HG03060 (cell line): ENCODE data around the gene OPCML.
A peak's percentile ranks its signal among the peaks of the same experiment; 100 is the strongest.

Source experiments
- ATAC-seq: cut with Tn5 transposase; IDR thresholded peaks from one replicate; pipeline ENCODE4 v1.9.1; 2021; ENCODE audit warnings: low read depth, moderate number of reproducible peaks; ENCODE audit not compliant: unreplicated experiment

Gene OPCML

DNA sequence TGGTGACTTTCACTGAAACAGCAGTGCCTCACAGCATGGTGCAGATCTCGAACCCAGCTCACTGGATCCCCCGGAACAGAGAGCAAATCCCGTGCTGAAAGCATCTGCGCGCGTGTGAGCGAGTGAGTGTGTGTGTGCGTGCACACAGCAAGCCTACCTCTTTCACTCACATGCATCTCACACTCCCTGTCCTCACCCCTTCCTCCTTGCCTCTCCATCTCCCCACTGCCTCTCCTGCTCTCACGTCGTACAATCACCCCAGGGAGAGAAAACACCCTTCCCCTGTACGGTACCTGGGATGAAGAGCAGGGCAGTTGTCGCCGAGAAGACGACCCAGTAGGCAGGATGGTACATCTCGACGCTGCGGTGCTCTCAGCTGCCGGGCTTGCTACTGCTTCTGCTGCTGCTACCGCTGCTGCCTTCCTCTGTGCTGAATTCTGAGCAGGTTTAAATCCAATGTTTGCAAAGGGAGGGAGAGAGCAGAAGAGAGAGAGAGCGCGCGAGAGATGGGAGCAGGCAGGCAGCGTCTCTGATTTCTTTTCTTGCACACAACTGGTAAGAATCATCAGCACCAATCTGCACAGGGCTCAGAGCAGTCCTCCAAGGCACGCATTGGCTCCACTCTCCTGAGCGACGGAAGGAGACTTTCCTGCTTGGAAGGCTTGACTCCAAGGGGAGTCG, at the start of gene OPCML:
Gene OPCML, minus strand, starts transcription at position 531 of the 681 bp plus-strand sequence.
- ATAC-seq, result no peak

DNA sequence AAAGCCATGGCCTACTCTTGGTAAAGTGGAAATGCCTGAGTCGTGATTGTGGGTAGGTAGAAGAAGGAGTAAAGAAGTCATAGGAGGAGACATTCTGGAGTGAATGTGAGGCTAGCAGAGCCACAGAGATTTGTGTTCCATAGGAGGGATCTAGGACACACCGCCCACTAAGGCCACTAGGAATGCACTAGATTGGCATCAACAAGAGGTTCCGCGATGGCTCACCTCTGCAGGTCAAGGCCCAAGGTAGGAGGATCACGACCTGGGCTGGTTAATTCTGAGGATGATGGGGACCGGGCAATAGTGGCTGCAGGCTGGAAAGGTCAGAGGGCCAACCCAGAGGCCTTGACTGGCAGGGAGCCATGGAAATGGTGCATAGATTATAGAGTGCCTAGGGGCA, 48.8 kb upstream of the OPCML start:
- no peak for ATAC-seq

DNA sequence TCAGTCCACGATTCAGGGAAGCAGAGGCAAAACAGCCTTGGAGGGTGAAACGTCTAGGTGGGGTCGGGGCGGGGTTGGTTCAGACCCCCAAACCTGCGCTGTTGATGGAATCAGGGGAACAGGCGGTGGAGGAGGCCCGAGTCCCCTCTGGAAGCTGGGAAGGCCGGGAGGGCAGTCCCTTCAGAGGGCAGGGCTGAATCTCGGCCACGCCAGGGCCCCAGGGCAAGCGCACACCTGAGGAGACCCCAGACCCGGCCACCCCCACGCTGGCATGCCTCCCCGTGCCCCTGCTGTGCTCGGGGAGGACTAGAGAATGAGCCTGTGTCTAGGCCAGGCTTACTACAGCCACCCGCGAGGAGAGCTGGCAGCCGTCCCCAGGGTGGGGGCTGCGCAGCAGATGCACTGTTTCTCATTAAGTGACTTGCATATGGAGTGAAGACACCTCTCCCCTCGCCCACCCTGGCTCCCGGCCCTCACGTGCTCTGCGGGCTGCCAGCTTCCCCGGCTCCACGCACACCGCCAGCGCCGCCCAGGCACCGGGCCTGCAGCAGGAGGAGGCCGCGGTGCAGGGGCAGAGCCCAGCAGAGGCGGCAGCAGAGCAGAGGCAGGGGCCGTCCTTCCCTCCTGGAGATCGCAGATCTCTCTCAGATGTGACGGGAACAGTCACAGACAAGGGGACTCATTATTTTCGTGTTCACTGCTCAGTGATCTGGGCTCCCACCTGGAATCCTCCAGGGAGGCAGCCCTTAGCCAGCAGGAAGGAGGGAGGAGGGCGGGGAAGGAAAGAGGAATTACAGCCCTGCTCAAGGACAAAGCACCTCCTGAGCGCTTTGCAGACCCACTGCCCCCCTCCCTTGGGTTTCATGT, 47.1 kb upstream of the OPCML start:
- ATAC-seq, result no peak

DNA sequence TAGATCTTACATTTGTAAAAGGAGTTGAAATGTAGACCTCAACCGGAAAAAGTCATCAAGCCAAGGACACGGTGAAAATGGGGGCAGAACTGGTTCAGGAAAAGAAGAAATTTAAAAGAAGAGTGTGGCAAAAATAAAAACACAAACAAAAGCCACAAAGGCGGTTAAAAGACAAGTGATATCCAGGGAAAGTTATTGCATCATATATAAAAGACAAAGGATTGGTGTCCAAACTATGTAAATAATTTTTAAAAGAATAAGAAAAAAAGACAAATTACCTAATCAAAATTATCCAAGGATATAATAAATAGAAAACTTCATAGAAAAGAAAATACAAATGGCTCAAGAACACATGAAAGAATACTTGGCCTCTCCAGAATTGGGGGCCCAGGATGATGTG, 45.1 kb upstream of the OPCML start:
- ATAC-seq, result no peak

DNA sequence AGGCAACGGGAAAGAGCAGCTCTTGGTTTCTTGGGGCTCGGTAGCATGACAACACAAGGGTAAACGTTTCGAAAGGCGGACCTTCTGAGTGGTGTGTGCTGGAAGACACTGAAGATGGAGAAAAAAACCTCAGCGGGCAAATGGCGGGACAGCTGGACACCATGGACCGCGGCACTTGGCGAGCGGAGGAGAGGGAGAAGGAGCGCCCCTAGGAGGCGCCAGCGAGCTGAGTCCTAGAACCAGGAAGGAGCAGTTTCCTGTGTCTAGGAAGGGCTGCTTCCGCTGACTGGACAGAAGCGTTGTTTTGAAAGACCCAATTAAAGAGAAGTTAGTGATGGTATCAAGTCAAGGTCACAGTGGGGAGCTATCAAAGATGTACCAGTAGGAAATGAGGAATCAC, 44.0 kb upstream of the OPCML start:
- ATAC-seq, result no peak

DNA sequence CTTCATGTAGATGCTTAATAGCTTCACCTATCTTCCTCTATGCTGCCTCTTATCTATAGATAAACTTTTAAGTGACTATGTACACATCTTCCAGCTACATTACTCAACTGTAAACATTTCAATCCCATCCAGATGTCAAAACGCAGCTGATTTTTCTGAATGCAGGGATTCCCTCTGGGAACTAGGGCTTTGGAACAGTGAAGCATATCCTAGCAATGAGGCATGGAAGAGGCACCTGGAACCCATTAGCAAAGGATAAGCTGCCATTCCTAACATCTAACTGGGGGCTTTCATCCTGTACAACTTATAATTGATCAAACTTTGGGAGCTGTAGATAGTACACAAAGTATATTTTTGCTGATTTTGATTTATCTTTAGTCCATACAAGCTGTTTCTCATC, 40.8 kb upstream of the OPCML start:
- no peak for ATAC-seq

DNA sequence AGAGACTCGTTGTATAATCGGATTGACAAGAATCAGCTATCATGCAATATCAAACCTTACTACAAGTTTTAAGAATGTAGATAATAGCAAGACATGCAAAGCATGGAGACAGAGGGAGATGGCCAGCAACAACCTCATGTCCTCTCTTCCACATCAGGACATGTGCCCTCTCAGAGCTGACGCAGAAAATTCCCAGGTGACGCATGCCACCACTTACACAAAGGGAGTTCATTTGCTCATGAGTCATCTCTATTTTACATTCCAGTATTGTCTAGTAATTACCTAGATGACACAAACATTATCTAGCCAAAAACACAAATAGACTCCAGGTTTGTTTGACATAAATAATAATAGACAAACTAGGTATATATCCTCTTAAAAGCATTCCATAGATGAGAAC, 38.1 kb upstream of the OPCML start:
- ATAC-seq, result no peak

DNA sequence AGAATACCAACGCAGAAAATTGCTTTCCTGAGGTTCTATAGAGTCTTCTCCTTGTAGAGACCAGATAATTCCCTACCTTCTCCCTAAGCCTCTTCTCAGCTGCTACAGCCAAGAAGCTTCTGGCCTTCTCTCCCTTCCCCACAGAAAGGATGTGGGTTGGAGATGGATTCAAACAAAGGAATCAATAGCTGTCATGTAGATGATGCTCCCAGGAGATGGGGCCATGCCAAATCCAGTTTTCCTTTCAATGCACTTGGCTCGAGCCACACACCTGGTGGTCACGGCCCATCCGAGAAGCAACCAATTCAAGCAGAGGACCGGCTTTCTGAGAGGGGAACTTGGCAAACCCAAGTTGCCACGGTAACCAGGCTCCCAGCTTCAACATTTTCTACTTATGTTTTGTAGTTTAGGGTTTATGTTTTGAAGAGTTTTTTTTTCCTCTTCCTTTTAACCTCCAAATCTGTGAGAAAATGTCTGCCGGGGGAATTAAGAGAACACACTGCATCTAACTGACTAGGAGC, 31.3 kb upstream of the OPCML start:
- ATAC-seq, result no peak

DNA sequence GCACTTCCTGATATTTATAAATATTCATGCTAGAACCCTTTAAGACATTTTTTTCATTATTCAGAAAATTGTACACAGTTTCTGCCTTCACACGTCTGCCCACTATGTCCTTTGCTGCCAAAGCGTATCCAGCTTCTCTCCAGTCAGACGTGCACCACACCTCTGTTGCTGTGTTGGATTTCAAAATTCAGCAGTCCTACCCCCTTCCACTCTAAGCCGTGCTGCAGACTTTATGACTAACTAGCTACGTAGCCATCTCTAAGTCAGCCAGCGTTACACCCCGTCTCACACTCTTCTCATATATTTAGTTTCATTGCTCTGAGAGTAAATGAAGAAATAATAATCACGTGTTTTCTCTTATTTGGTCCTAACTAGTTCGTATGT, 28.2 kb upstream of the OPCML start:
- ATAC-seq, result no peak

DNA sequence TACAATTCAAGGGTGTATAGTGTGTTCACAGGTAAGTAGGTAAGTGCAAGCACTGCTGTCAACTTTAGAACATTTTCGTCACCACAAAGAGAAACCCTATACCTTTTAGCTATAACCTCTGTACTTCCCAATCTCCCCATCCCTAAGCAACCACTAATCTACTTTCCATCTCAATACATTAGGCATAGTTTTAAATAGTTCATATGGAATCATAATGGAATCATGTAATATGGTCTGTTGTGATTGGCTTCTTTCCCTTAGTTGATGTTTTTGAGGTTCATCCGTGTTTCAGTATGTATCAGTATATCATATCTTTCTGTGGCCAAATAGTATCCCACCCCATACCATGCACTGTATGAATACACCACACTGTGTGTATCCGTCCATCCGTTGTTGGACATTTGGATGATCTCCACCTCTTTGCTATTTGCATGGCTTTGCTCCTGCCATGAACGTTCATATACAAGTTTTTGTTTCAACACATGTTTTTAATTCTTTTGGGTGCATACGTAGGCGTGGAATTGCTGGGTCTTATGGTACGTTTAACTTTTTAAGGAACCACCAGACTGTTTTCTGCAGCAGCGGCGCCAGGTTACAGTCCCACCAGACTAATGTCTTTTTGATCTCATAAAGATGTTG, 27.7 kb upstream of the OPCML start:
- ATAC-seq, result no peak

DNA sequence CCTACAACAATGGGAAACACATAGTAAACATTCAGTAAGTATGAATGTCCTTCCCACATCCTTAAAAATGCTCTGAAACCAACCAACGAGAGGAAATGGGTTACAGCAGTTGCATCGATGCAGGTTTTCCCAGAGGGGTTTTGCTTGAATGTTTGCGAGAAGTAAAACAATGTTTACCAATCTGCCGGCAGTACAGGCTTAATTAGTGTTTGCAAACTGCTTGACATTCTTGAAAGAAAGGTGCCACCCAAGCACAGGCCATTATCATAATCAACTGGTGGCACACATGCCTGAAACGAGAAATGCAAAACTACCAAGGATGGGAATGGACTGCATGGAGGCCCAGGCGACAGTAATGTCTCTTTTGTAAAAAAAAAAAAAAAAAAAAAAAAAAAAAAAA, 27.1 kb upstream of the OPCML start:
- no peak for ATAC-seq

DNA sequence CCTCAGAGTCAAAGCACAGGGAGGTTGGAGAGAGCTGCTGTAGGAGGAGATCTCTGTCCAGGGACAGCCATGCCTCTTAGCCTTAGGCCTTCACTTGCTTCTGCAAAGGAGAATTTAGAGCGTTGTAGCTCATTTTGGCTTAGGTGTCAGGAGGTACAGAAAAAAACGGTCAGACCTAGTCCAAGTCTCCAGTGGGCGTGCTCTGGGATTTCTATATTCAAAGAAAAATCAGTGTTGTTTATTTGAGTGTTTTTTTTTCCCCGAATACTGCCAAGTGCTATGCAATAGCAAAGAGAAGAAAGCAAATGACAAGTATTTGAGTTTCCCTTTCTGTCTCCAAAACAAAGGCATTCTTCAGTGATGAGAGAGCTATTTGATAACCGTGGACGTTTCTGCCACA, 22.7 kb upstream of the OPCML start:
- no peak for ATAC-seq

DNA sequence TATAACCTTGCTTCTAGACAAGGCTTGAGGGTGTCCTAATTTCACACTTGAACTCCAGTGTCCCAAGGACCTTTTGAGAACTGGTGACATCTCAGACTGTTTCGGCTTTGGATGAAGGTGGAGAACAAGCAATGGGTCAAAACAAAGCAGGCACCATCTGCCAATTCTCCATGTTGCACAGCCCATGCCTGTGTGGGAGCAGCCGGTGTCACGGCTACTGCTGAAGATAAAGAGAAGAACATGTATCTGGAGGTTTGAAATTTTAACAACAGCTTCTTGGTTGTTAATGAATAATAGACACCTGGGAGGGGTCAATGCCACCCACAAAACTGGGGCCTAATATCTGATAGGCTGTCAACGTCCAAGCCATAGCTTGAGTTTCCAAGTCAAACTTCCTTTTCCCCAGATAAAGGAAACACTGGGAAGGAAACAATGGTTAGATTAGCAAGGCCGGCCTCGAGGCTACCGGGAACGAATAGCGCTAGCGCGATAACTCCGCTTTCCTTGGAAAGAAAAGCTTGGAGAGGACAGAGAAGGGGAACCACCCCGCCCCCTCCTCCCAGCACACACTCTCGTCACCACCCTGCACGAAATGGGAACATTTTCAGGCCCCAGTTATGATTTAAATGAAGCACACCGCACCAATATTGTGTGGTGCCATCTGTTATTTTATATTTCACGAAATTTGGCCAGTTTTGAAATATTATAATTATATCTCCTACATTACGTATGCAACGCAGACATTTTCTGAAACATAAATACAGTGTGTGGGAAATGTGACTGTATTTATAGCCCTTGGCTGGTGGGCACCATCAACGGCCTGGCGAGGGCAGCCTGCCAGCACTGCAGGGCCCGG, 21.8 kb upstream of the OPCML start:
- no peak for ATAC-seq

DNA sequence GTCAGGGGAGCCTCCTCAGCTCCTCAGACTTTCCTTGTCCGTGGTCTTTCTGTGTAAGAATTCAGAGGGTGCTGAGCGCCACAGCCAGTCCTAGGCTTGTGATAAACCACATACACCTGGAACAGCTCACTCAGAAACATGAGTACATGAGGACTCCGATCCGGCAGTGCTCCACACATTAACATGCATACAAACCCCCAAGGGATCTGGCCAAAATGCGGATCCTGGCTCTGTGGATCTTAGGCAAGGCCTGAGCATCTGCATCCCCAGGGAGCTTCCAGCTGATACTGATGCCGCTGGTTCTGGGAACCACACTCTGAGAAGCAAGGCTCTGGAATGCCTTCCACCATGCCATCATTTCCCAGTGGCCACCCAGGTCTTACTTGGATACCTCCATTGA, 20.6 kb upstream of the OPCML start:
- ATAC-seq, result no peak

DNA sequence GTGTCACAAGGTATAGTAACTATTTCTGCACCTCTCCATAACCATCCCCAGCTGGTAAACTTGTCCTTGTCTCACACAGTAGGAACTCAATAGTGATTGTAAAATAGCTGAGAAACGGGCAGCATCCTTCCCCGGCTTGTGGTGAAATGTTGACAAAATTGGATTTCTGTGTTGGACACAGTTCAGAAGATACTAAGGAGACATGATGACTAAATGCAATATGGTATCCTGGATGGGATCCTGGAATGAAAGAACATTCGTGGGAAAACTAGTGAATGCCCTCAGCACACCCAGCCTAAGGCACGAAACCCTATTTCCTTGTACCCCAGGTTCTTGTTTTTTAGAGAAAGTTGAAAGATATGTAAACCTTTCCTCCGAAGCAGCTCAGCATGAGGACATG, 18.8 kb upstream of the OPCML start:
- no peak for ATAC-seq

DNA sequence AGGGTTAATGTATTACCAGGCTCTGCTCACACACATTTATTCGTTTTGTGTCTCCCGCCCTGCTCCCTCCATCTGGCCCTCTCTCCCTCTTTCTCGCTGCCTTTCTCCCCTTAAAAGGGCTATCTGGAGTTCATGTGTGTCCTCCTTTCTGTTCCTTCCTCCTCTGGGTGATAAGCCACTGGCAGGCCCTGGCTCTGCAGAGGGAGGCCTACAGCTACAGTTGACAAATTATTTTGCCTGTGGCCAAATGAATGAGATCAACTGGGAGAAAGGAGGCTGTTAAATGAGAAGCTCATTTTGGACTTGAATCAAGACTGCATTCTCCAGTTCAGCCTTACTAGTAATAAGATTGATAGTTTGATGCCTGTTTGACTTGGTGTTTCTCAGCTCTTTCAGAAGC, 17.5 kb upstream of the OPCML start:
- ATAC-seq, result no peak

DNA sequence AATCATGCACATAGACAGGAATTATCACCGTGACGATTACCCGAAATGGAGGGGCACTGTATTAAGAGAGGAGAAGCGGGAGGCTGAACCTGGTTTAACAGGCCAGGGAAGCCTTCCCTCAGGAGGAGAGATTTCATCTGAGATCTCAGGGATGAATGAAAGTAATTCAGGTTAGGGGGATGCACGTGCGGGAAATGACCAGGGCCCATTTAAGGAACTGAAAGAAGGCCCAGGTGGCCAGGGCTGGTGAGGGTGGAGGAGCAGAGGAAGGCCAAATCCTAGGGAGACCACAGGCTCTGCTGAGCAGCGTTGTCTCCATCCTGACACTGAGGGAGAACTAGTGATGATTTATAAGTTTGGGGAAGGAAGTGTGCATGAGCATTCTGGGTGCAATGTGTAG, 16.3 kb upstream of the OPCML start:
- no peak for ATAC-seq

DNA sequence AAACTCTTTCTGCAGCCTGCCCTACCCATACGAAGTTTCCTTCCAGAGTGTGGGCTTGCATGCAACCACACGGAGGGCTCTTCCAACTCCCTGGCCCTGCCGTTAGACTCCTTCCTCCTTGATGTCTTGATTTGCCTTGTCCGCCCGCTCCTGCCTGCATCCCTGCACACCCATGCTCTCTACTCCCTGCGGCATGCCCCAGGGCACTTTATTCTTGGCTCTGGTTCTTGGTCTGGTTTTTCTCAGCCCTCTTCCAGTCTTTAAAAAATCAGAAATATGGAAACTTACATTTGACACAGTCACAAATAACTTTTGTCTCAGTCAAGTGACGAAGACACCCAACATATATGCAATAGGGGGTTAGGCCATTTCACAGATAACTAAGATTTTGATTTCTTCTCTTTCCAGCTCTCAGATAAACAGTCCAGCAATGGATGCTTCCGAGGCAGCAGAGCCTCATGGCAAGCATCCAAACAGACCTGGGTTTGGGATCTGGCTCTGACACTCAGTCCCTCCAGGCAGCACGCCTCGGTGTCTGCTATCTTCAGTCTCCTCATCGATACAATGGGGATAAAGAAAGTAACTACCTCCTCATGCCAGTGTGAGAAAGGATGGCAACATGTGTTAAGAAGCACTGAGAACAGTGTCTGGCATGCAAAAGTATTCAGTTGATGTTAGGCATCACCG, 15.7 kb upstream of the OPCML start:
- ATAC-seq, result no peak

DNA sequence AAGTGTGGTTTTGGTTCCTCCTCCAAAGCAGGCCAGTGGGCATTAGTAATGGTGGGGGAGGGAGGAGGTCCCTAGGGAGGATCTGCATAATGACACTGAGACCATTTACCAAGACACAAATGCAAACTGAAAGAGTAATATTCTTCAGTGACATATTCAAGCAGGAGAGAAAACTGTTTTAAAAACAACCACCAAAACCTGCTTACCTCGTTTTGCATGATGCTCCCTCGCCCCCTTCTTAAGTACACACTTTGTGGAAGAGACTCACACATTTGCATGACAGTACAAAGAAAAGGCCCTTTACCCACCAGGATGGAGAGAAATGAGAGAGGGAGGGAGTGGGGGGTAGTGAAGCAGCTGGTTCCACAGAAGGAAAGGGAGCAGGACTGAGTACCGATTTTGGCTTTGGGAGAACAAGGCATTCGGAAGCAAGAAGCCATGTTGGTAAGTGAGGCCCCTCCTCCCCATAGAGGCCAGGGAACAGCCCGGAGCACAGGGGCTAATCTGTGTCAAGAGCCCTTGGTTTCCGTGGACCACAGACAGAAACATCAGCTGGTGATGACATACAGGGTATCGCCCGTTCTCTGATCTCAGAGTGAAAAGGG, 13.0 kb upstream of the OPCML start:
- ATAC-seq, result peak; percentile 54

DNA sequence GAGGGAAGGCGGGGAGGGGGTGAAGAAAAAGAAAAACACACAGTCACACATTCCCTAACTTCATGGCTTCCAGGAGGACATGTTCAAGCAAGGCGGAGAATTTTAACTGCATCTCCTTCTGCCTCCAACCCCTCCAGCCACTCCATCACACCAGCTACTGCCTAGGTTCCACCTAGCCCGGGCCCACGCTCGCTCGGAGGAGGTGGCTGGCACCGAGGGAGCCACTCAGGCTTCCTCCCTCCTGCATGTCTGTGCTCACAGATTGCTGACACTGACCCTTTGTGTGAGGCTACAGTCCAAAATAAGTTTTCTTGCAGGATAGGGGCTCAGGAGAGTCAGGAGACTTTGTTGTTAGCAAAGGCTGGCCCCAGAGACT, 9.4 kb upstream of the OPCML start:
- ATAC-seq, result no peak
